HEK293 (cell line): ENCODE results near the gene RBPJL.

Source experiments
- ELK4 ChIP-seq: IDR thresholded peaks from 2 replicates; pipeline ENCODE4 v1.6.1; 2011; ENCODE audit warnings: mild to moderate bottlenecking, low read depth, low read length, borderline replicate concordance
- PRDM1 ChIP-seq: fragments of 450-650 bp; formaldehyde crosslinking; IDR thresholded peaks from 2 replicates; pipeline ENCODE4; 2016; ENCODE audit warnings: missing biosample characterization, missing genetic modification characterization
- ZNF112 ChIP-seq: fragments of 450-650 bp; formaldehyde crosslinking; IDR thresholded peaks from 2 replicates; pipeline ENCODE4 v1.5.0; 2017; ENCODE audit warnings: missing biosample characterization, missing genetic modification characterization
- ZNF2 ChIP-seq: fragments of 450-650 bp; formaldehyde crosslinking; IDR thresholded peaks from 2 replicates; pipeline ENCODE4 v1.5.1; 2016; ENCODE audit warnings: missing biosample characterization, missing genetic modification characterization
- ZNF311 ChIP-seq: fragments of 450-650 bp; formaldehyde crosslinking; IDR thresholded peaks from 2 replicates; pipeline ENCODE4 v1.5.1; 2017; ENCODE audit warnings: missing biosample characterization, missing genetic modification characterization, borderline replicate concordance
- ZNF324 ChIP-seq: fragments of 450-650 bp; formaldehyde crosslinking; IDR thresholded peaks from 2 replicates; pipeline ENCODE4 v1.5.1; 2016; ENCODE audit warnings: missing biosample characterization, missing genetic modification characterization
- ZNF610 ChIP-seq: fragments of 450-650 bp; formaldehyde crosslinking; IDR thresholded peaks from 2 replicates; pipeline ENCODE4 v1.5.1; 2016; ENCODE audit warnings: missing biosample characterization, missing genetic modification characterization, borderline replicate concordance
- TF ChIP-seq, protein P1 (sequence below): fragments of 450-650 bp; formaldehyde crosslinking; IDR thresholded peaks from 2 replicates; pipeline ENCODE4 v1.5.1; 2016; ENCODE audit warnings: missing biosample characterization, missing genetic modification characterization
- TF ChIP-seq, protein P2 (sequence below): fragments of 450-650 bp; formaldehyde crosslinking; IDR thresholded peaks from 2 replicates; pipeline ENCODE4 v1.5.1; 2016; ENCODE audit warnings: missing biosample characterization, missing genetic modification characterization, borderline replicate concordance
- TF ChIP-seq, protein P3 (sequence below): fragments of 450-650 bp; formaldehyde crosslinking; IDR thresholded peaks from 2 replicates; pipeline ENCODE4 v1.5.1; 2016; ENCODE audit warnings: missing biosample characterization, missing genetic modification characterization, low read depth

DNA sequence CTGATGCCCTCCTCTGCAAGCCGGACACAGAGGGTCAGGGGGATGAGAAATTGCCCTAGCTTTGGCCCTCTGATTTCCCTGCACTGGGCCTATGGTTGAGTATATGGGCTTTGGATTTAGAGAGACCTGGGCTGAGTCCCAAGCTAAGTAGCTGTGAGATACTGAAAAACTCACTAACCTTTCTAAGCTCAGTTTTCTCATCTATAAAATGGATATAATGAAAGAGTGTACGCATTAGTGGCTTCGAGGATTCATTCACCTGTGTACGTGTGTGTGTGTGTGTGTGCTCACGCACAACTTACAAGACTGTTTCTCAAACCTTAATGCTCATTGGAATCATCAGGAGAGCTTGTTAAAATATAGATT lies 12.7 kb upstream of the RBPJL start:
- TF ChIP-seq ZNF610 (no peak), PRDM1 (tag by site-specific recombination) (no peak), ZNF311 (tag by site-specific recombination) (no peak), ZNF324 (tag by site-specific recombination) (no peak), ELK4 (no peak), ZNF112 (tag by site-specific recombination) (no peak), ZNF2 (tag by site-specific recombination) (no peak)
- TF ChIP-seq, protein P1, sequence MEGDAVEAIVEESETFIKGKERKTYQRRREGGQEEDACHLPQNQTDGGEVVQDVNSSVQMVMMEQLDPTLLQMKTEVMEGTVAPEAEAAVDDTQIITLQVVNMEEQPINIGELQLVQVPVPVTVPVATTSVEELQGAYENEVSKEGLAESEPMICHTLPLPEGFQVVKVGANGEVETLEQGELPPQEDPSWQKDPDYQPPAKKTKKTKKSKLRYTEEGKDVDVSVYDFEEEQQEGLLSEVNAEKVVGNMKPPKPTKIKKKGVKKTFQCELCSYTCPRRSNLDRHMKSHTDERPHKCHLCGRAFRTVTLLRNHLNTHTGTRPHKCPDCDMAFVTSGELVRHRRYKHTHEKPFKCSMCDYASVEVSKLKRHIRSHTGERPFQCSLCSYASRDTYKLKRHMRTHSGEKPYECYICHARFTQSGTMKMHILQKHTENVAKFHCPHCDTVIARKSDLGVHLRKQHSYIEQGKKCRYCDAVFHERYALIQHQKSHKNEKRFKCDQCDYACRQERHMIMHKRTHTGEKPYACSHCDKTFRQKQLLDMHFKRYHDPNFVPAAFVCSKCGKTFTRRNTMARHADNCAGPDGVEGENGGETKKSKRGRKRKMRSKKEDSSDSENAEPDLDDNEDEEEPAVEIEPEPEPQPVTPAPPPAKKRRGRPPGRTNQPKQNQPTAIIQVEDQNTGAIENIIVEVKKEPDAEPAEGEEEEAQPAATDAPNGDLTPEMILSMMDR (tag by site-specific recombination): no peak
- TF ChIP-seq, protein P2, sequence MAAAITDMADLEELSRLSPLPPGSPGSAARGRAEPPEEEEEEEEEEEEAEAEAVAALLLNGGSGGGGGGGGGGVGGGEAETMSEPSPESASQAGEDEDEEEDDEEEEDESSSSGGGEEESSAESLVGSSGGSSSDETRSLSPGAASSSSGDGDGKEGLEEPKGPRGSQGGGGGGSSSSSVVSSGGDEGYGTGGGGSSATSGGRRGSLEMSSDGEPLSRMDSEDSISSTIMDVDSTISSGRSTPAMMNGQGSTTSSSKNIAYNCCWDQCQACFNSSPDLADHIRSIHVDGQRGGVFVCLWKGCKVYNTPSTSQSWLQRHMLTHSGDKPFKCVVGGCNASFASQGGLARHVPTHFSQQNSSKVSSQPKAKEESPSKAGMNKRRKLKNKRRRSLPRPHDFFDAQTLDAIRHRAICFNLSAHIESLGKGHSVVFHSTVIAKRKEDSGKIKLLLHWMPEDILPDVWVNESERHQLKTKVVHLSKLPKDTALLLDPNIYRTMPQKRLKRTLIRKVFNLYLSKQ (tag by site-specific recombination): no peak
- TF ChIP-seq, protein P3, sequence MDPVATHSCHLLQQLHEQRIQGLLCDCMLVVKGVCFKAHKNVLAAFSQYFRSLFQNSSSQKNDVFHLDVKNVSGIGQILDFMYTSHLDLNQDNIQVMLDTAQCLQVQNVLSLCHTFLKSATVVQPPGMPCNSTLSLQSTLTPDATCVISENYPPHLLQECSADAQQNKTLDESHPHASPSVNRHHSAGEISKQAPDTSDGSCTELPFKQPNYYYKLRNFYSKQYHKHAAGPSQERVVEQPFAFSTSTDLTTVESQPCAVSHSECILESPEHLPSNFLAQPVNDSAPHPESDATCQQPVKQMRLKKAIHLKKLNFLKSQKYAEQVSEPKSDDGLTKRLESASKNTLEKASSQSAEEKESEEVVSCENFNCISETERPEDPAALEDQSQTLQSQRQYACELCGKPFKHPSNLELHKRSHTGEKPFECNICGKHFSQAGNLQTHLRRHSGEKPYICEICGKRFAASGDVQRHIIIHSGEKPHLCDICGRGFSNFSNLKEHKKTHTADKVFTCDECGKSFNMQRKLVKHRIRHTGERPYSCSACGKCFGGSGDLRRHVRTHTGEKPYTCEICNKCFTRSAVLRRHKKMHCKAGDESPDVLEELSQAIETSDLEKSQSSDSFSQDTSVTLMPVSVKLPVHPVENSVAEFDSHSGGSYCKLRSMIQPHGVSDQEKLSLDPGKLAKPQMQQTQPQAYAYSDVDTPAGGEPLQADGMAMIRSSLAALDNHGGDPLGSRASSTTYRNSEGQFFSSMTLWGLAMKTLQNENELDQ: no peak
